Adrenal gland (tissue), 5 donors: Measurements from ENCODE around the gene FGF6.

Experiments
- CTCF ChIP-seq, 6 experiments: fragments of 450-650 bp in 4 of 6; fragments of 200-600 bp in 2 of 6; sonication (generic) in 1 of 6; IDR thresholded peaks; 1 replicate in 5 of 6; 2 replicates in 1 of 6; pipeline versions ENCODE4 v1.5.1 to v1.8.0; 2016 to 2021; ENCODE audit warnings: antibody characterized with exemption in 6 of 6, mild to moderate bottlenecking in 2 of 6, moderate library complexity in 1 of 6
- POLR2A ChIP-seq, 2 donors: fragments of 450-650 bp; IDR thresholded peaks; one replicate each; pipeline ENCODE4 v1.6.1; 2017; ENCODE audit warnings: antibody characterized with exemption in 2 of 2, mild to moderate bottlenecking in 2 of 2, moderate library complexity in 1 of 2
- donor health status: DM: no; HTN: no; CAD: no.

DNA sequence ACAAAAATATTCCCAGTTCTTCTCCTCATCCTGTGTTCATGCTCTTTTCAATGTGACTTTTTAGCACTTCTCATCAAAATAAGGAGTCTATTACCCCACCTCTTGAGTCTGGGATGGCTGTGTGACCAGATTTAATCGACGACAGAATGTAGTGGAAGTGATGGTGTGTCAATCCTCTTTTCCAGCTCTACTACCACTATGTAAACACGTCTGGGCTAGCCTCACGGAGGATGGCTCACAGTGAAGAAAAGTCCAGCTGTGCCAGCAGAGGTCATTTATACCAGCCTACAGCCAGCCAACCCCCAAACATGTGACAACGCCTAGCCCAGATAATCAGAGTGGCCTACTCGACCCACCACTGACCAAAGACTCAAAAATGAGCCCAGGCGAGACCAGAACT lies 37.3 kb upstream of the FGF6 start:
- TF ChIP-seq CTCF (IDR thresholded peaks at IDR 0.05) = no peak
- TF ChIP-seq POLR2A (IDR thresholded peaks at IDR 0.05) = no peak
